Type B pancreatic cell (in vitro differentiated cells): ENCODE results near the gene NT5C2. TPM values are rescaled to one million over a fixed set of nuclear protein-coding genes. Genes with fewer than 3 reads are reported as not detected.
A peak's percentile ranks its signal among the peaks of the same experiment; 100 is the strongest.

Experiments used
- DNase-seq: peaks from one replicate; pipeline ENCODE4 v3.0.0; 2021; ENCODE audit warnings: mixed read lengths; ENCODE audit not compliant: unreplicated experiment; ENCODE audit errors: extremely low spot score
- H3K27ac Mint-ChIP-seq: 2 replicates; pipeline ENCODE4 v1.8.0; 2021; ENCODE audit warnings: mild to moderate bottlenecking, mixed read lengths
- H3K27me3 Mint-ChIP-seq: 2 replicates; pipeline ENCODE4 v1.8.0; 2021; ENCODE audit warnings: mixed read lengths
- H3K36me3 Mint-ChIP-seq: 2 replicates; pipeline ENCODE4 v1.8.0; 2021; ENCODE audit warnings: mixed read lengths
- H3K4me1 Mint-ChIP-seq: one replicate; pipeline ENCODE4 v1.8.0; 2021; ENCODE audit warnings: mixed read lengths; ENCODE audit not compliant: unreplicated experiment
- H3K4me3 Mint-ChIP-seq: 2 replicates; pipeline ENCODE4 v1.8.0; 2021; ENCODE audit warnings: mild to moderate bottlenecking, mixed read lengths
- H3K9me3 Mint-ChIP-seq: 2 replicates; pipeline ENCODE4 v1.8.0; 2021; ENCODE audit warnings: mixed read lengths
- total RNA-seq: library from RNA; stranded (reverse); gene quantifications from 2 replicates; pipeline ENCODE4 v1.2.1, GENCODE V29; 2021; ENCODE audit warnings: low replicate concordance
- TF ChIP-seq, protein P1 (sequence below): fragments of 200-600 bp; sonication (generic); conservative IDR thresholded peaks from 2 replicates; pipeline ENCODE4 v1.5.0; 2021; ENCODE audit warnings: antibody characterized with exemption, mild to moderate bottlenecking

The NT5C2 gene
- total RNA-seq, 1 donor from 2014 or later = 96.5 TPM

DNA sequence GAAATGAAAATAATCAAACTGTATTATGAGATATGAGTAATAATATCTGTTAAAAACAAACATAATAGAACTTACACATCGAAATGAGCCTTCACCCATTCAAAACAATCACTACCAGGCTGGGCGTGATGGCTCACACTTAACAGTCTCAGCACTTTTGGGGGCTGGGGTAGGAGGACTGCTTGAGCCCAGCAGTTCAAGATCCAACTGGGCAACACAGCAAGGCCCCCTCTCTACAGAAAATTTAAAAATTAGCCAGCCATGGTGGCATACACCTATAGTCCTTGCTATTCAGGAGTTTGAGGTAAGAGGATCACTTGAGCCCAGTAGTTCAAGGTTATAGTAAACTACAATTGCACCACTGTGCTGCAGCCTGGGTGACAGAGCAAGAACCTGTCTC lies 75.8 kb downstream of the NT5C2 start:
- DNase-seq = no peak
- peaks cover 4% of the 10 kb centered on the region for H3K36me3 Mint-ChIP-seq
- H3K9me3 Mint-ChIP-seq = no peaks in the 10 kb centered on the region
- peaks cover under 1% of the 10 kb centered on the region for H3K4me1 Mint-ChIP-seq
- TF ChIP-seq, protein P1, sequence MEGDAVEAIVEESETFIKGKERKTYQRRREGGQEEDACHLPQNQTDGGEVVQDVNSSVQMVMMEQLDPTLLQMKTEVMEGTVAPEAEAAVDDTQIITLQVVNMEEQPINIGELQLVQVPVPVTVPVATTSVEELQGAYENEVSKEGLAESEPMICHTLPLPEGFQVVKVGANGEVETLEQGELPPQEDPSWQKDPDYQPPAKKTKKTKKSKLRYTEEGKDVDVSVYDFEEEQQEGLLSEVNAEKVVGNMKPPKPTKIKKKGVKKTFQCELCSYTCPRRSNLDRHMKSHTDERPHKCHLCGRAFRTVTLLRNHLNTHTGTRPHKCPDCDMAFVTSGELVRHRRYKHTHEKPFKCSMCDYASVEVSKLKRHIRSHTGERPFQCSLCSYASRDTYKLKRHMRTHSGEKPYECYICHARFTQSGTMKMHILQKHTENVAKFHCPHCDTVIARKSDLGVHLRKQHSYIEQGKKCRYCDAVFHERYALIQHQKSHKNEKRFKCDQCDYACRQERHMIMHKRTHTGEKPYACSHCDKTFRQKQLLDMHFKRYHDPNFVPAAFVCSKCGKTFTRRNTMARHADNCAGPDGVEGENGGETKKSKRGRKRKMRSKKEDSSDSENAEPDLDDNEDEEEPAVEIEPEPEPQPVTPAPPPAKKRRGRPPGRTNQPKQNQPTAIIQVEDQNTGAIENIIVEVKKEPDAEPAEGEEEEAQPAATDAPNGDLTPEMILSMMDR = no peak
- no peak overlapping the region for H3K27ac Mint-ChIP-seq
- no peak overlapping the region for H3K4me3 Mint-ChIP-seq
- no peaks in the 10 kb centered on the region for H3K27me3 Mint-ChIP-seq

DNA sequence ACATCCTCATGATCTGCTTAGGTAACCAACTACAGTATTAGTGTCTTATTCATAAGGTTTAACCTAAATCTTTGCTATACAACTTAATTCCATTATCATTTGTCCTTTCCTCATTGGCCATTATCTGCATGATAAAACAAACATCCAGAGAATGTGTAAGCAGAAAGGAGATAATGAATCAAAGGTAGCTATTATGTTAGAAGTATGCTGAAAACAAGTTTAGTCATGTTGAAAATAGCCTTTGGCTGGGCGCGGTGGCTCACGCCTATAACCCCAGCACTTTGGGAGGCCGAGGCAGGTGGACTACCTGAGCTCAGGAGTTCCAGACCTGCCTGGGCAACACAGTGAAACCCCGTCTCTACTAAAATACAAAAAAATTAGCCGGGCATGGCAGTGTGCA lies 78.2 kb downstream of the NT5C2 start:
- H3K9me3 Mint-ChIP-seq = no peaks in the 10 kb centered on the region
- H3K4me1 Mint-ChIP-seq = peaks cover 17% of the 10 kb centered on the region
- DNase-seq = no peak
- H3K27me3 Mint-ChIP-seq = no peaks in the 10 kb centered on the region
- TF ChIP-seq, protein P1 = no peak
- peaks cover 8% of the 10 kb centered on the region for H3K36me3 Mint-ChIP-seq
- no peak overlapping the region for H3K4me3 Mint-ChIP-seq
- peak overlapping the region; percentile 89 for H3K27ac Mint-ChIP-seq

DNA sequence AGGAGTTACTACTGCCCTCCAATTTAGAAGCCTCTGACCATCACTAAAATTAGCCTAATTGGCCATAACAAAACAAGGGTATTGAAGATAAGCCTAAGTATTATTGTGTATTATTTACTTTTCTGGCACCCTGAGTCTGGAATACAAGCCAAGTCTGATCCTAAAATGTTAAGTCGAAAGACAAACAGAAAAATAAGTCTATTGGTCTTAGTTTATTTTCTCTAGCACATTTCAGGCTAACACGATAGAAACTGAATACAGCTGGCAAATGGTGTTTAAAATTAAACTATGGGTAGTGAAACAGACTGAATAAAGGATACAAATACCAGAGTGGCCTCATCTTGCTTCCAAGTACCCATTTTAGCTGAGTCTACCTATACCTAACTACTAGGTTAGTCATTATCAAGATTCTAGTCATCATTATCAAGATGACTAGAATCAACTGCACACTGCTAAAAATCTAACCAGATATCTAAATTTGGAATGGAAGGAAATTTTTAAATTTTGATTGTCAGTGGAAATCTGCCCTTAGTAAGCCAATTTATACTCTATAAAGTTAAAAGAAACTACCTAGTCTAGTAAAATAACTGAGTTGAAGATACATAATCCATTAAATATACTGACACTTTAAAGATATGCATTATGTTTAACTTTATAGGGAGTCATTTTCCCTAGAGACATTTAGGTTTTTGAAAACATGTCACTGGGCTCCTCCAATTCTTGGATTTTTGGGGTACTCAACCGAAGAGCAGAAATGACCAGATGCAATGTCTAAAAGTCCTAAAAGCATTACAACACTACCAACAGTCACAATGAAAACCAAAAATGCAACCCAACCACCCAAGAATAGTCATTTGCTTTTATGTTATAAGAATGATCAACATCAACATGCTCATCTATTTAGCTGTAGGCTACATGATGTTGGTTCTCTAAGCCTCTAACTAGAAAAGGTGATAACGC lies 80.9 kb downstream of the NT5C2 start:
- TF ChIP-seq, protein P1 = no peak
- peak overlapping the region; percentile 25 for H3K27ac Mint-ChIP-seq
- H3K36me3 Mint-ChIP-seq = peaks cover 8% of the 10 kb centered on the region
- peaks cover 17% of the 10 kb centered on the region for H3K4me1 Mint-ChIP-seq
- no peak for DNase-seq
- no peaks in the 10 kb centered on the region for H3K27me3 Mint-ChIP-seq
- H3K9me3 Mint-ChIP-seq = no peaks in the 10 kb centered on the region
- H3K4me3 Mint-ChIP-seq = no peak overlapping the region

DNA sequence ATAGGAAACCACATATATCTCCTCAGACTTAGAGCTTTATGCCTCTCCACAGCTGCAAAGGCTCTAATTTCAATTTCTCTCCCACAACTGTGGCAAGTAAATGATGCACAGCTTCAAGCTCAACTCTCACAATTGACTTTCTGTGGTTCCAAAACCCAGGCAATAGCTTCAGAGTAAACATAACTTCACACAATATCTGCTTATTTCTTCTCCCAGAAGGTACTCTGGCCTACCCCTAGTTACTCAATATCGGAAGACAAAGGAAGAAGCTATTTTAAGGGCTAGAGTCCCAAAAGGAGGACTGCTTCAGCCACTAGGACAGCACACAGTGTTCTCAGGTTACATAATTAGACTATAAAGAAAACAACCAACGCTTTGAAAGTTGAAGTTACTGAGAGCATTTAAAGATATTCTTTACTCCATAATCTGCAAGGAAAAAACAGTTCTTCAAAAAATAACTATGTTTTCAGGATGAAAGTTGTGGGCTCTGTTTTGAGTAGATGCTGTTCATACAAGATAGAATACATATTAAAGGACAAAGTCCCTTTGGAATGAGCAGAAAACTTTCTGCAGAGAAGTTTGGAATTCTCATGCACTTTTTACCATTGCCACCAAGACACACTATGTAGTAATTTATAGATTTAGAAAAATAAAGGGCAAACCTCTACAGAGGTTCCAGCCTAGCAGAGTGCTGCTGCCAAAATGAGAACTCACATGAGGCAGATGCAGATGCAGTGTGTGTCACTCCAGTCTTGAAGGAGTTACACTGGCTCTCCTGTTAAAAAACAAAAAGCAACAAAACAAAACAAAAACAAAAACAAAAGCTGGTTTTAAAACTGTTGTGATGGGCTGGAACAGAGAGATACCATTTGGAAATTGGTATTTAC lies 81.8 kb downstream of the NT5C2 start:
- H3K4me1 Mint-ChIP-seq = peaks cover 17% of the 10 kb centered on the region
- no peak for DNase-seq
- peak overlapping the region; percentile 73 for H3K27ac Mint-ChIP-seq
- no peaks in the 10 kb centered on the region for H3K9me3 Mint-ChIP-seq
- TF ChIP-seq, protein P1 = no peak
- peak overlapping the region; percentile 59 for H3K4me3 Mint-ChIP-seq
- H3K27me3 Mint-ChIP-seq = no peaks in the 10 kb centered on the region
- H3K36me3 Mint-ChIP-seq = peaks cover 11% of the 10 kb centered on the region

DNA sequence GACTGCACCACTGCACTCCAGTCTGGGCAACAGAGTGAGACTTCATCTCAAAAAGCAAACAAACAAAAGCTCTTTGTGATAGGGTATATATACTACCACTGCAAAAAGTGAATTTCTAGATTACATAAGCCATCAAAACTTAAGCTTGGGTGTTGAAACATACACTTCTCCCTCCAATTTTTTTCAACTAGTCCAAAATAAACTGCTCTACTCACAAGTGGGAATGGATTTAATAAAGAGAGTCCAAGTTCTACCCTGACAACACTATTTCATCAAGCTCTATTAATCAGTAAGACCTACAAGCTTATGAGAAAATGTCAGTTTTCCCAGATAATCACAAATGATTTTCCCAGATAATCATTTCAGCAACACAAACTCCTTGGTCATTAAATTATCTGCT lies 82.7 kb downstream of the NT5C2 start:
- Mint-ChIP-seq H3K4me3 (no peak overlapping the region), H3K27ac (no peak overlapping the region), H3K27me3 (no peaks in the 10 kb centered on the region), H3K4me1 (peaks cover 17% of the 10 kb centered on the region), H3K9me3 (no peaks in the 10 kb centered on the region), H3K36me3 (peaks cover 12% of the 10 kb centered on the region)
- DNase-seq = no peak
- TF ChIP-seq, protein P1 = no peak
